Measurements from ENCODE around the gene ARRDC5. TPM values are rescaled to one million over a fixed set of nuclear protein-coding genes. Genes with fewer than 3 reads are reported as not detected.

Gene ARRDC5
- total RNA-seq, 1 donor from 2014 or later, result 0.98 TPM

DNA sequence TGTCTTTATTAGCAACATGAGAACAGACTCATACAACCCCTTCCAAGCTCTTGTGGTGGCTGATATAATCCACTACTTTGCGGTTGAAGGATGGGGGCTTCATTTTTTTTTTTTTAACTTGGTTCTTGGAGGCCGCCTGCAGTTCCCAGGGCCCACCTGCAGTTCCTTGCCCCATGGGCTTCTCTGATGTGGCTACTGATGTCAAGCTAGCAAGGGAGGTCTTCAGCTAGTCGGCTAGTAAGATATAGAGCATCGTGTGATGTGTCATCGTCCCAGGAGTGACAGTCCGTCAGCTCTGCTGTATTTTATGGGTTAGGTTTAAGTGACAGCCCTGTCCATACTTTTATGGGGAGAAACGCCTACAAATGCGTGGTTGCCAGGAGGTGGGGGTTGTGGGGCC is 32.7 kb upstream of the ARRDC5 start:
- no peaks in the 10 kb centered on the region for H3K4me1 ChIP-seq
- TF ChIP-seq, protein P1, sequence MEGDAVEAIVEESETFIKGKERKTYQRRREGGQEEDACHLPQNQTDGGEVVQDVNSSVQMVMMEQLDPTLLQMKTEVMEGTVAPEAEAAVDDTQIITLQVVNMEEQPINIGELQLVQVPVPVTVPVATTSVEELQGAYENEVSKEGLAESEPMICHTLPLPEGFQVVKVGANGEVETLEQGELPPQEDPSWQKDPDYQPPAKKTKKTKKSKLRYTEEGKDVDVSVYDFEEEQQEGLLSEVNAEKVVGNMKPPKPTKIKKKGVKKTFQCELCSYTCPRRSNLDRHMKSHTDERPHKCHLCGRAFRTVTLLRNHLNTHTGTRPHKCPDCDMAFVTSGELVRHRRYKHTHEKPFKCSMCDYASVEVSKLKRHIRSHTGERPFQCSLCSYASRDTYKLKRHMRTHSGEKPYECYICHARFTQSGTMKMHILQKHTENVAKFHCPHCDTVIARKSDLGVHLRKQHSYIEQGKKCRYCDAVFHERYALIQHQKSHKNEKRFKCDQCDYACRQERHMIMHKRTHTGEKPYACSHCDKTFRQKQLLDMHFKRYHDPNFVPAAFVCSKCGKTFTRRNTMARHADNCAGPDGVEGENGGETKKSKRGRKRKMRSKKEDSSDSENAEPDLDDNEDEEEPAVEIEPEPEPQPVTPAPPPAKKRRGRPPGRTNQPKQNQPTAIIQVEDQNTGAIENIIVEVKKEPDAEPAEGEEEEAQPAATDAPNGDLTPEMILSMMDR (IDR thresholded peaks at IDR 0.05), result no peak
- no peak for TF ChIP-seq POLR2AphosphoS5 (IDR thresholded peaks at IDR 0.05; ENCODE audit: insufficient read depth in 1 of 2, low read depth in 1 of 2)
- TF ChIP-seq POLR2A (IDR thresholded peaks at IDR 0.05), result no peak
- H3K36me3 ChIP-seq, result no peaks in the 10 kb centered on the region
- no peaks in the 10 kb centered on the region for H3K27me3 ChIP-seq
- no peaks in the 10 kb centered on the region for H3K9me3 ChIP-seq
- no peak for DNase-seq (ENCODE audit: extremely low spot score in 2 of 2)
- intact Hi-C loops (cut with DNase I), result no loop called here
- no peak overlapping the region for H3K4me3 ChIP-seq
- H3K27ac ChIP-seq, result no peak overlapping the region

DNA sequence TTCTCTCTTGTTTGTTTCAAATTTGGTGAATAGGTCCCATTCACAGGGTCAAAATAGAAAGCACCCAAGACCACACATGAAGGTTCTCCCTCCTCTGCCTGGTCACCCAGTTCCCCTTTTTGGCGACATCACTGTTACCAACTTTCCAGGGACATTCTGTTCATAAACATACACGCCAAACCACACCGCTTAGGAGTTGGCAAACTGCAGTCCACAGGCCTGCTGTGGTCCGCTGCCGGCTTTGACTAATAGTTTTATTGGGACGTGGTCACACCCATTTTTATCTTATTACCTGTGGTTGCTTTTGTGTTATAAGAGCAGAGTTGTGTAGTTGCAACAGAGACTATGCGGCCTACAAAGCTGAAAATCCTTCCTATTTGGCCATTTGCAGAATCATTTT is 30.8 kb upstream of the ARRDC5 start:
- DNase-seq (ENCODE audit: extremely low spot score in 2 of 2), result no peak
- H3K27ac ChIP-seq, result no peak overlapping the region
- intact Hi-C loops (cut with DNase I), result no loop called here

DNA sequence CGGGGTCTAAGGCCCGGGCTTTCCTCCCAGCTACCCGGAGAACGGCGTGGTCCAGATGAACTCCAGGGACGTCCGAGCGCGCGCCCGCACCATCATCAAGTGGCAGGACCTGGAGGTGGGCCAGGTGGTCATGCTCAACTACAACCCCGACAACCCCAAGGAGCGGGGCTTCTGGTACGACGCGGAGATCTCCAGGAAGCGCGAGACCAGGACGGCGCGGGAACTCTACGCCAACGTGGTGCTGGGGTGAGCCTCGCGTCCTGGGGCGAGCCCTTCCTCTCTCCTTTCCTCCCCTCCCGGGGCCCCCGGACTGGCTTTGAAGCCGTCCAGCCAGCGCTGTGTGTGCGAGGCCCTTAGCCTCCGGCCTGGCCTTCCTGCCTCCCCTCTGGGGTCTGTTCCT is 30.0 kb upstream of the ARRDC5 start:
- H3K27ac ChIP-seq, result no peak overlapping the region
- no peaks in the 10 kb centered on the region for H3K4me1 ChIP-seq
- intact Hi-C loops (cut with DNase I), result no loop called here
- H3K36me3 ChIP-seq, result no peaks in the 10 kb centered on the region
- no peak overlapping the region for H3K4me3 ChIP-seq
- TF ChIP-seq POLR2A (IDR thresholded peaks at IDR 0.05), result no peak
- no peak for TF ChIP-seq POLR2AphosphoS5 (IDR thresholded peaks at IDR 0.05; ENCODE audit: insufficient read depth in 1 of 2, low read depth in 1 of 2)
- TF ChIP-seq, protein P1 (IDR thresholded peaks at IDR 0.05), result no peak
- no peak for DNase-seq (ENCODE audit: extremely low spot score in 2 of 2)
- no peaks in the 10 kb centered on the region for H3K9me3 ChIP-seq
- no peaks in the 10 kb centered on the region for H3K27me3 ChIP-seq

More for the DNA sequence above, 30.8 kb upstream of the ARRDC5 start:
- no peaks in the 10 kb centered on the region for H3K4me1 ChIP-seq
- H3K9me3 ChIP-seq, result no peaks in the 10 kb centered on the region
- TF ChIP-seq, protein P1 (IDR thresholded peaks at IDR 0.05), result no peak
- TF ChIP-seq POLR2A (IDR thresholded peaks at IDR 0.05), result no peak
- peak in 1 of 2 donors; percentile 69 for TF ChIP-seq POLR2AphosphoS5 (IDR thresholded peaks at IDR 0.05; ENCODE audit: insufficient read depth in 1 of 2, low read depth in 1 of 2)
- no peaks in the 10 kb centered on the region for H3K36me3 ChIP-seq
- H3K4me3 ChIP-seq, result no peak overlapping the region
- H3K27me3 ChIP-seq, result no peaks in the 10 kb centered on the region

DNA sequence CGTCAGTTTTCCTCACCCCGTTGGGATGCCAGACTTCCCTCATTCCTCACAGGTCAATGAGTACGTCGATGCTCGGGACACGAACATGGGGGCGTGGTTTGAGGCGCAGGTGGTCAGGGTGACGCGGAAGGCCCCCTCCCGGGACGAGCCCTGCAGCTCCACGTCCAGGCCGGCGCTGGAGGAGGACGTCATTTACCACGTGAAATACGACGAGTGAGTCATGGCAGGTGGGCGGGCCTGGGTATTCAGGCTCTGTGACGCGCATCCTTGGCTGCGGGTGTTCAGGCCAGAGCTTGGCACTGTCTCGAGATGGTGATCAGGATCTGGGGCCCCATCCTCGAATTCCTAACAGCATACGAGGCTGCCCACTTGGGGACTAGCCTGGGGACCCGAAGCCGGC is 28.0 kb upstream of the ARRDC5 start:
- Histone ChIP-seq H3K36me3 (no peaks in the 10 kb centered on the region), H3K4me3 (no peak overlapping the region), H3K4me1 (no peaks in the 10 kb centered on the region), H3K27me3 (no peaks in the 10 kb centered on the region), H3K27ac (no peak overlapping the region), H3K9me3 (no peaks in the 10 kb centered on the region)
- intact Hi-C loops (cut with DNase I), result no loop called here
- TF ChIP-seq POLR2A (IDR thresholded peaks at IDR 0.05) (no peak), POLR2AphosphoS5 (IDR thresholded peaks at IDR 0.05; ENCODE audit: insufficient read depth in 1 of 2, low read depth in 1 of 2) (no peak)
- TF ChIP-seq, protein P1 (IDR thresholded peaks at IDR 0.05), result no peak
- DNase-seq (ENCODE audit: extremely low spot score in 2 of 2), result no peak

DNA sequence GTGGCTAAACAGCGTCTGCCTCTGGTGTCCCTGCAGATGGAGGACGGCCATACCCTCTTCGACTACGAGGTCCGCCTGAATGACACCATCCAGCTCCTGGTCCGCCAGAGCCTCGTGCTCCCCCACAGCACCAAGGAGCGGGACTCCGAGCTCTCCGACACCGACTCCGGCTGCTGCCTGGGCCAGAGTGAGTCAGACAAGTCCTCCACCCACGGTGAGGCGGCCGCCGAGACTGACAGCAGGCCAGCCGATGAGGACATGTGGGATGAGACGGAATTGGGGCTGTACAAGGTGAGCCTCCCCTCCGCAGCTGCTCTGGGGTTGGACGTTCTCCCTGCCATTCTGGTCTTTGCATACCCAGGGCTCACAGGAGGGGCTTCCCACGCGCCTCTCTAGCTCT is 26.5 kb upstream of the ARRDC5 start:
- intact Hi-C loops (cut with DNase I), result no loop called here

More for the DNA sequence above, 26.5 kb upstream of the ARRDC5 start:
- Histone ChIP-seq H3K27ac (no peak overlapping the region), H3K4me3 (no peak overlapping the region), H3K4me1 (no peaks in the 10 kb centered on the region), H3K36me3 (no peaks in the 10 kb centered on the region), H3K9me3 (no peaks in the 10 kb centered on the region), H3K27me3 (no peaks in the 10 kb centered on the region)
- no peak for DNase-seq (ENCODE audit: extremely low spot score in 2 of 2)
- TF ChIP-seq POLR2A (IDR thresholded peaks at IDR 0.05) (no peak), POLR2AphosphoS5 (IDR thresholded peaks at IDR 0.05; ENCODE audit: insufficient read depth in 1 of 2, low read depth in 1 of 2) (no peak)
- TF ChIP-seq, protein P1 (IDR thresholded peaks at IDR 0.05), result no peak
